PC-9 (cell line): ENCODE measurements around the gene LYRM1. TPM values are rescaled to one million over a fixed set of nuclear protein-coding genes. Genes with fewer than 3 reads are reported as not detected.

Source experiments
- BruUV-seq: library from RNA; stranded (reverse); fragments of 400-500 nt; replicated peaks from 2 replicates; lab custom pipeline; 2021; lab: Mats Ljungman, UMichigan
- CTCF ChIA-PET: fragments of 300-600 bp; sonication (Branson Sonifier 250); formaldehyde crosslinking; loops from one replicate; lab custom pipeline; 2022; ENCODE audit warnings: antibody characterized with exemption; lab: Charles Lee
- POLR2A ChIA-PET: fragments of 300-600 bp; sonication (Branson Sonifier 250); formaldehyde crosslinking; loops from one replicate; lab custom pipeline; 2022; ENCODE audit warnings: antibody characterized with exemption; ENCODE audit not compliant: unreplicated experiment; lab: Charles Lee
- DNase-seq, 2 experiments: peaks; one replicate each; pipeline versions ENCODE4 v3.0.0 to v3.0.0-alpha.2; 2015 to 2022; ENCODE audit warnings: mixed read lengths in 1 of 2
- H2AFZ ChIP-seq: fragments of 200-600 bp; sonication (generic); 2 replicates; pipeline ENCODE4 v1.8.1; 2017; ENCODE audit warnings: antibody characterized with exemption
- H3F3A ChIP-seq: fragments of 200-600 bp; sonication (generic); 2 replicates; pipeline ENCODE4 v1.8.1; 2017; ENCODE audit warnings: antibody characterized with exemption, mild to moderate bottlenecking, low read depth; ENCODE audit not compliant: insufficient read depth
- H3K27ac ChIP-seq: fragments of 200-600 bp; sonication (generic); 2 replicates; pipeline ENCODE4 v1.6.1; 2016; ENCODE audit warnings: mixed run types
- H3K27me3 ChIP-seq: fragments of 200-600 bp; sonication (generic); 2 replicates; pipeline ENCODE4 v1.6.1; 2016; ENCODE audit warnings: low read depth, mixed run types; ENCODE audit not compliant: insufficient read depth
- H3K36me3 ChIP-seq: fragments of 200-600 bp; sonication (generic); 2 replicates; pipeline ENCODE4 v1.6.1; 2016; ENCODE audit warnings: low read depth, mixed run types
- H3K4me1 ChIP-seq: fragments of 200-600 bp; sonication (generic); replicated peaks from 2 replicates; pipeline ENCODE4 v1.6.1; 2016; ENCODE audit warnings: mixed run types; ENCODE audit not compliant: insufficient read depth
- H3K4me2 ChIP-seq: fragments of 200-600 bp; sonication (generic); 2 replicates; pipeline ENCODE4 v1.6.1; 2017; ENCODE audit warnings: mixed run types
- H3K4me3 ChIP-seq: fragments of 200-600 bp; sonication (generic); 2 replicates; pipeline ENCODE4 v1.6.1; 2016; ENCODE audit warnings: mixed run types
- H3K79me2 ChIP-seq: fragments of 200-600 bp; sonication (generic); 2 replicates; pipeline ENCODE4 v1.6.1; 2017; ENCODE audit warnings: low read depth, mixed run types
- H3K9me2 ChIP-seq: fragments of 200-600 bp; sonication (generic); 2 replicates; pipeline ENCODE4 v1.8.1; 2017; ENCODE audit warnings: mild to moderate bottlenecking; ENCODE audit not compliant: insufficient read depth
- H3K9me3 ChIP-seq: fragments of 200-600 bp; sonication (generic); 2 replicates; pipeline ENCODE4 v1.8.1; 2016; ENCODE audit warnings: low read depth; ENCODE audit not compliant: insufficient read depth
- H4K20me1 ChIP-seq: fragments of 200-600 bp; sonication (generic); 2 replicates; pipeline ENCODE4 v1.8.1; 2017; ENCODE audit not compliant: insufficient read depth
- EZH2 ChIP-seq: fragments of 200-600 bp; sonication (generic); IDR thresholded peaks from 2 replicates; pipeline ENCODE4 v1.8.0; 2017; ENCODE audit warnings: antibody characterized with exemption, low read depth
- intact Hi-C: fragments of 100-400 bp; cut with micrococcal nuclease; formaldehyde crosslinking; loops from one replicate; pipeline ENCODE4 v1.10.0; 2022; ENCODE audit not compliant: unreplicated experiment
- total RNA-seq: library from RNA; stranded (reverse); gene quantifications from 2 replicates; pipeline ENCODE4 v1.2.3, GENCODE V29; 2021
- TF ChIP-seq, protein P1 (sequence below): fragments of 200-600 bp; sonication (generic); conservative IDR thresholded peaks from 2 replicates; pipeline ENCODE4 v1.6.1; 2017; ENCODE audit warnings: mixed run types, antibody characterized with exemption, mild to moderate bottlenecking, moderate library complexity

LYRM1 gene
- total RNA-seq, 1 experiment from 2014 or later = 51.7 TPM

DNA sequence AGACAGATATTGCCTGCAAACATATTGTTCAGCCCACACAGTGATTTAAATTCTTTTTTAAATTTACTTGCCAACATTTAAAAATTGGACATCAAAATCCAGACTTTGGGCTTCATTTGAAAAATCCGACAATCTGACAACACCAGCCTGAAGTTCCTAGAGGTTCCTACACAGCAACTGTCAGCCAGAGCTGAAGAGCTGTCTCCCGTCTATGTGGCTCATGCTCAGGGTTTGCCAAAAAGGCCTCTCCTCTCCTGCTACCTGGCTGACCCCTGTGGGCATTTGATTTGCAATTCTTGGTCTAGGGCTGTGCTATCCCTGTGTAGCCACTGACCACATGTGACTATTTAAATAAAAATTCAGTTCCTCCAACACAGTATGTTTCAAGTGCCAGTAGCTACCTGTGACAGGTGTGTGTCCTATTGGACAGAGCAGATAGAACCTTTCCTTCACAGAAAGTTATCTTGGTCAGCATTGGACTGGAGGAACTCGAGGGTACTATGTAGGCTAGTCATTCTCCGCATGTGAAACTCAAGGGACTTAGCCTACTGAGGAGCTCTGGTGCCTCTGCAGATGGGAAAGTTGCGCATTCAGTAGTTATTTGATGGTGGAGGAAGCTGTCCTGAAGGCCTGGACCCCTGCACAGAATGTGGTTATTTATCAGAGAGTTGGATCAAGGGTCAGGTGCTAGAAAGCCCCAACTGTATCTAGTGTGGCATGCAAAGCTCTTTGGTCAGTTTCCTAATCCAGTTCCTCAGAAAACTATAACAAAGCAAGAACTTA lies 2.7 kb downstream of the LYRM1 start:
- TF ChIP-seq, protein P1, sequence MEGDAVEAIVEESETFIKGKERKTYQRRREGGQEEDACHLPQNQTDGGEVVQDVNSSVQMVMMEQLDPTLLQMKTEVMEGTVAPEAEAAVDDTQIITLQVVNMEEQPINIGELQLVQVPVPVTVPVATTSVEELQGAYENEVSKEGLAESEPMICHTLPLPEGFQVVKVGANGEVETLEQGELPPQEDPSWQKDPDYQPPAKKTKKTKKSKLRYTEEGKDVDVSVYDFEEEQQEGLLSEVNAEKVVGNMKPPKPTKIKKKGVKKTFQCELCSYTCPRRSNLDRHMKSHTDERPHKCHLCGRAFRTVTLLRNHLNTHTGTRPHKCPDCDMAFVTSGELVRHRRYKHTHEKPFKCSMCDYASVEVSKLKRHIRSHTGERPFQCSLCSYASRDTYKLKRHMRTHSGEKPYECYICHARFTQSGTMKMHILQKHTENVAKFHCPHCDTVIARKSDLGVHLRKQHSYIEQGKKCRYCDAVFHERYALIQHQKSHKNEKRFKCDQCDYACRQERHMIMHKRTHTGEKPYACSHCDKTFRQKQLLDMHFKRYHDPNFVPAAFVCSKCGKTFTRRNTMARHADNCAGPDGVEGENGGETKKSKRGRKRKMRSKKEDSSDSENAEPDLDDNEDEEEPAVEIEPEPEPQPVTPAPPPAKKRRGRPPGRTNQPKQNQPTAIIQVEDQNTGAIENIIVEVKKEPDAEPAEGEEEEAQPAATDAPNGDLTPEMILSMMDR = no peak
- no peak for TF ChIP-seq EZH2
- no peak overlapping the region for H2AFZ ChIP-seq
- peaks cover 77% of the 10 kb centered on the region for H3K4me1 ChIP-seq
- H3K9me2 ChIP-seq = no peaks in the 10 kb centered on the region
- ChIA-PET POLR2A (interaction anchor here (0.6 kb wide), 1 partner anchor 73 kb away, joined by 4 read pairs; no protein-coding TSS in a partner anchor), CTCF (no interaction called here)
- H3K9me3 ChIP-seq = no peaks in the 10 kb centered on the region
- no peaks in the 10 kb centered on the region for H3K27me3 ChIP-seq
- intact Hi-C loops = loop anchor here (5.0 kb wide), 2 partner anchors 49 to 399 kb away; no protein-coding TSS in a partner anchor
- peak overlapping the region; percentile 96 for H3K4me2 ChIP-seq
- peaks cover 71% of the 10 kb centered on the region for H3K79me2 ChIP-seq
- H4K20me1 ChIP-seq = no peaks in the 10 kb centered on the region; the same call in 1 of the 2 replicates
- no peak for DNase-seq
- H3F3A ChIP-seq = peaks cover 67% of the 10 kb centered on the region
- peak overlapping the region; percentile 99 for H3K27ac ChIP-seq
- no TSS peak for BruUV-seq
- peaks cover 10% of the 10 kb centered on the region; the same call in 1 of the 2 replicates for H3K36me3 ChIP-seq
- no peak overlapping the region; the same call in 1 of the 2 replicates for H3K4me3 ChIP-seq

DNA sequence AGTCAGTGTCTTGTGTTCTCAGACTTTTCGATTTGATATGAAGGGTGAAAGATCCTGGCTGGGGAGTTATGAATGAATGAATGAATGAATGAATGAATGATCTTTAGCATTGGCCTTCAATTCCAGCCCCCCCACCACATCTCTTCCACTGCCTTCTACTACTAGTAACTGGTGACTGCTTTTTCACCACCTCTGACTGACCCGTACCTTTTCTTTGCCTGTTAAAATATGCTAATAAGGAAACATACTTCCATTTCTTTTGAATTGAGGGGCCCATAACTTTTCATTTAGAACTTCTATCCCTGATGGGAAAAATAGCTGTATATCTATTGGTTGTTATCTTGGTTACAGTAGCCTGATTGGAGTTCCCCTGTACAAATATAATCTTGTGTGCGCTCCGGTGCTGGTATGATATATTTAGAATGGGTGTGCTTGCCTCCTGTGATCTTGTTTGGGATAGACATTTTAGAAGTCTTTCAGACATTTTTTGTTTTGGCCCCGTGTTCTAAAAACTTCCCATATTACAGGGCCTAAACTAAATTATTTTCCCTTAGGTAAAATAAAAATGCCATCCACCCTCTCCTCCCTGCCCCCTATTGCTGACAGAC lies 3.4 kb downstream of the LYRM1 start:
- H3F3A ChIP-seq = peaks cover 67% of the 10 kb centered on the region
- DNase-seq = no peak
- intact Hi-C loops = loop anchor here (5.0 kb wide), 2 partner anchors 48 to 398 kb away; no protein-coding TSS in a partner anchor
- H3K9me2 ChIP-seq = no peaks in the 10 kb centered on the region
- no peaks in the 10 kb centered on the region for H3K27me3 ChIP-seq
- peak overlapping the region; percentile 25; the same call in 1 of the 2 replicates for H3K4me3 ChIP-seq
- H3K4me1 ChIP-seq = peaks cover 77% of the 10 kb centered on the region
- H4K20me1 ChIP-seq = no peaks in the 10 kb centered on the region
- H3K4me2 ChIP-seq = peak overlapping the region; percentile 96
- BruUV-seq = no TSS peak
- H3K79me2 ChIP-seq = peaks cover 71% of the 10 kb centered on the region
- TF ChIP-seq EZH2 = no peak
- TF ChIP-seq, protein P1 = no peak
- peak overlapping the region; percentile 99 for H3K27ac ChIP-seq
- H3K9me3 ChIP-seq = no peaks in the 10 kb centered on the region
- H2AFZ ChIP-seq = no peak overlapping the region
- POLR2A ChIA-PET = interaction anchor here (0.6 to 0.7 kb wide), 2 partner anchors 73 to 145 kb away, joined by 4 read pairs; no protein-coding TSS in a partner anchor
- H3K36me3 ChIP-seq = peaks cover 10% of the 10 kb centered on the region; the same call in 1 of the 2 replicates
- CTCF ChIA-PET = no interaction called here

DNA sequence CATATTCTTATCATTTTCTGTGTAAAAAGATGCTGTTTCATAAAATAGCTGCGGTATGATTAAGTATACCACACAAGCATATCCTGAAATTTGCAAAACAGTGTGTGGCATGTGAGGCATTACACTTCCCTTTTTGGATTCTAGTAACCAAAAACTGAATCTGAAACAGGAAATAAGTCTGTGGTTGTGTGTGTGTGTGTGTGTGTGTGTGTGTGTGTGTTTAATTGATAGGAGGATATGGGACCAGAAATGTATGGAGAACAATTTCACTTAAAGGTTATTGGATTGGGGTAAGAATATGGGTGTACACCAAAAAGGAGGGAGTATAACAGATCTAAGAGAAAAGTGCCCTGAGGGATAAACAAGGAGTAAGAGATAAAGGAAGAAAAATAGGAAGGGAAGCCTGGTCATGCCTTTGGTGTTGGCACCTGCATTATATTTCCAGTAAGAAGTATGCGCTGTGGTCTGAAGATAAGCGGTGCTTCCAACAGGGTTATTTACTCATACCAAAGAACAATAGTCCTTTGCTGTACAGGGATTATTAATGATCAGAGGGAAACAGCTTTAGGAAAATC lies 4.0 kb downstream of the LYRM1 start:
- Histone ChIP-seq H3K9me2 (no peaks in the 10 kb centered on the region), H3K36me3 (peaks cover 10% of the 10 kb centered on the region; the same call in 1 of the 2 replicates), H2AFZ (no peak overlapping the region), H3K9me3 (no peaks in the 10 kb centered on the region), H3F3A (peaks cover 67% of the 10 kb centered on the region), H4K20me1 (no peaks in the 10 kb centered on the region), H3K27ac (peak overlapping the region; percentile 99), H3K4me3 (peak overlapping the region; percentile 25; the same call in 1 of the 2 replicates), H3K79me2 (peaks cover 70% of the 10 kb centered on the region), H3K4me1 (peaks cover 78% of the 10 kb centered on the region), H3K4me2 (peak overlapping the region; percentile 96), H3K27me3 (no peaks in the 10 kb centered on the region)
- TF ChIP-seq, protein P1 = no peak
- no peak for TF ChIP-seq EZH2
- CTCF ChIA-PET = no interaction called here
- peak; percentile 44 to 93 for DNase-seq
- intact Hi-C loops = loop anchor here (5.0 kb wide), 3 partner anchors 48 to 398 kb away; partner anchors contain the start of gene LDAF1
- POLR2A ChIA-PET = interaction anchor here (0.6 to 0.7 kb wide), 5 partner anchors 17 to 1093 kb away, joined by 4 to 7 read pairs (median 6); partner anchors contain the start of genes ERI2 and REXO5
- BruUV-seq = no TSS peak
